Right atrium auricular region (tissue), 2 donors: ENCODE measurements around the gene ANAPC2. TPM values are rescaled to one million over a fixed set of nuclear protein-coding genes. Genes with fewer than 3 reads are reported as not detected.

Experiments used
- DNase-seq: peaks from one replicate; pipeline ENCODE4 v3.0.0-alpha.2; 2019; ENCODE audit warnings: low spot score
- H3K27ac ChIP-seq, 2 donors: fragments of 200-600 bp; sonication (generic); 1 replicate in 1 of 2; 2 replicates in 1 of 2; pipeline ENCODE4 v1.5.1; 2016 to 2019
- H3K27me3 ChIP-seq, 2 donors: fragments of 200-600 bp; sonication (generic); one replicate each; pipeline versions ENCODE4 v1.5.1 to v1.6.0; 2017 to 2019
- H3K36me3 ChIP-seq: fragments of 200-600 bp; sonication (generic); one replicate; pipeline ENCODE4 v1.5.1; 2016
- H3K4me1 ChIP-seq, 2 donors: fragments of 200-600 bp; sonication (generic); one replicate each; pipeline versions ENCODE4 v1.5.1 to v1.6.0; 2017 to 2019
- H3K4me3 ChIP-seq, 2 donors: fragments of 200-600 bp; sonication (generic); 1 replicate in 1 of 2; 2 replicates in 1 of 2; pipeline ENCODE4 v1.5.1; 2017 to 2019; ENCODE audit warnings: mild to moderate bottlenecking in 1 of 2, moderate library complexity in 1 of 2
- H3K9me3 ChIP-seq, 2 donors: fragments of 200-600 bp; sonication (generic); one replicate each; pipeline ENCODE4 v1.5.1; 2019
- CTCF ChIP-seq, 2 donors: fragments of 200-600 bp; sonication (generic); IDR thresholded peaks; one replicate each; pipeline ENCODE4 v1.5.1; 2019; ENCODE audit warnings: antibody characterized with exemption in 2 of 2
- total RNA-seq, 2 donors: library from RNA; depleted of rRNA; stranded (reverse); fragments of >200 nt; gene quantifications; one replicate each; pipeline ENCODE4 v1.1.0, GENCODE V29; 2016

The ANAPC2 gene
- total RNA-seq, 2 donors from 2014 or later: 10.8 to 12.1 TPM

DNA sequence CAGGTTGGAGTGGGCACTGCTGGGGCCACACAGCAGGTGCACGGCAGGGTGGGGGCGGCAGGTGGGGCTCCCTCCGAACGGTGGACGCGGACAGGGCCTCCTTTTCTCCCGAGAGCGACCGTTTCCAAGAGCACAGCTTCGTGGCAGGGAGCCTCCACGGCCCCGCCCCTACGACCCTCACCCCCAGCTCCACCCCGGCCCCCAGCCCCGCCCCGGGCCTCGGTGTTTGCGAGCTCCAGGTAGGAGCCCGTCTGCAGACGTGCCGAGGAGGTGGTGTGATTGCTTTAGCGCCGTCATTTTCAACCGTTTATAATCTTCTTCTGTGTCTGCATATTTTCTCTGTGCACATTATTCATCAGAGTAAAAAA is 40.6 kb downstream of the ANAPC2 start:
- no peak overlapping the region for H3K27ac ChIP-seq
- H3K9me3 ChIP-seq: no peaks in the 10 kb centered on the region
- no peaks in the 10 kb centered on the region for H3K4me1 ChIP-seq
- no peak overlapping the region for H3K4me3 ChIP-seq
- no peak for DNase-seq
- no peaks in the 10 kb centered on the region for H3K36me3 ChIP-seq
- TF ChIP-seq CTCF (IDR thresholded peaks at IDR 0.05): no peak
- H3K27me3 ChIP-seq: peaks cover 0 to 4% of the 10 kb centered on the region in 2 donors

DNA sequence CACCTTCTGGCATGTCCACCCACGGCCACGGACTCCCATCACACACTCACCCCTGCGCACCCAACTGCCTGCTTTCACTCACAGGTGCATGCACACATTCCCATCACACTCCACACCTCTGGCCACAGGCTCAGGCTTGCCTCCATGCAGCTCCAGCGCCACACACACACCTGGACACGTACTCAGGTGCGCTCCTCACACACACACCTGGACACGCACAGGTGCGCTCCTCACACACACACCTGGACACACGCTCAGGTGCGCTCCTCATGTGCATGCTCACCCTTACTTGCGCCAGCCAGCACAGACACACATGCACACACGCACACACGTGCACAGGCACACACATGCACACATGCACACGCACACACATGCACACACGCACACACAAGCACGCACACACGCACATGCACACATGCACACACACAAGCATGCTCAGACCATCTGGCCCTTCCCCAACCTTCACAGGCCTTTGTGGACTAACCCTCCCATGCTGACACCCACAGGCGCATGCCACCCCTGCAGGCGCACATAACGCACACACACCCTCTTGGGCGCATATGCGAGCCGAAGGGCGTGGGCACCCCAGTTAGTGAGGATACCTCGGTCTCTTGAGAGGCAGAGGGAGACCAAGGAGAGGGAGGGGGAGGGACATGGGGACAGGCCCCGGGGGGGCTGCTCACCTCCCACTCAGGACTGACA is 41.1 kb downstream of the ANAPC2 start:
- peaks cover 0 to 4% of the 10 kb centered on the region in 2 donors for H3K27me3 ChIP-seq
- TF ChIP-seq CTCF (IDR thresholded peaks at IDR 0.05): no peak
- DNase-seq: no peak

GRCh38 chr9:137146527-137146918 is 41.8 kb downstream of the ANAPC2 start:
- no peak overlapping the region for H3K4me3 ChIP-seq
- peaks cover 0 to 4% of the 10 kb centered on the region in 2 donors for H3K27me3 ChIP-seq
- no peaks in the 10 kb centered on the region for H3K36me3 ChIP-seq
- no peak overlapping the region for H3K27ac ChIP-seq
- TF ChIP-seq CTCF (IDR thresholded peaks at IDR 0.05): no peak
- H3K4me1 ChIP-seq: no peaks in the 10 kb centered on the region
- H3K9me3 ChIP-seq: no peaks in the 10 kb centered on the region
- DNase-seq: no peak

More for the DNA sequence above, 41.1 kb downstream of the ANAPC2 start:
- H3K4me3 ChIP-seq: no peak overlapping the region
- H3K36me3 ChIP-seq: no peaks in the 10 kb centered on the region
- H3K4me1 ChIP-seq: no peaks in the 10 kb centered on the region
- H3K27ac ChIP-seq: no peak overlapping the region
- H3K9me3 ChIP-seq: no peaks in the 10 kb centered on the region

DNA sequence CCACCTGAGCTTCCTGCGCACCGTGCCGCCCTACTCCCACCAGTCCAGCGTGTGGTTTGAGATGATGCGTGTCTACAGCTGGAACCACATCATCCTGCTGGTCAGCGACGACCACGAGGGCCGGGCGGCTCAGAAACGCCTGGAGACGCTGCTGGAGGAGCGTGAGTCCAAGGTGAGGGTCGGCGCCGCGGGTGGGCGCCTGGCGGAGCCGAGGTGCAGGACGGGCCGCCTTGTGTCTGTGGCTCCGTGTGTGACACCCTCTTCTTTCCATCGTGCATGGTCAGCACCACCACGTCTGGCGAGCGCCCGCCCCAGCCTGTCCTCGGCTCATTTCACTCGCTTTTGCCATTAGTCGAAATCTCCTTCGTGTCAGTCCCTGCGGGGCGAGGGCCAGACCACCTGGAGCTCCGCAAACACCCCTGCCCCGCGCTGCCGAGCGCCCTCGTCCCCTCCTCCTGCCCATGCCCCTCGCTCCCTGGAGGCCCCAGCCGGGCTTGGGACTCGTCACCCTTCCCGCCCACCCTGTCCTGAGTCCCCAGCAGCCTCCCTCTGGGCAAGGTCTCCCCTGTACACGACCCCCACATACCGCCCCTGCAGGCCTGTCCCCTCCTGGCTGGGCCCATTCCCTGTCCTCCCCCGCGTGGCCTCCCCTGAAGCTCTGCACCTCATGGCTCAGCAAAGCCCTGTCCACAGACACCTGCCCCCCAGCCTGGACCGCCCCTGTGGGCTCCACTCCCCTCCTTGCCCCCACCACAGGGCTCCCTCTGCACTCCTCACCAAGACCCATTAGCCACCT is 42.4 kb downstream of the ANAPC2 start:
- H3K36me3 ChIP-seq: no peaks in the 10 kb centered on the region
- no peak for DNase-seq
- no peaks in the 10 kb centered on the region for H3K9me3 ChIP-seq
- no peaks in the 10 kb centered on the region for H3K4me1 ChIP-seq
- no peak overlapping the region for H3K27ac ChIP-seq
- no peak overlapping the region for H3K4me3 ChIP-seq
- no peak for TF ChIP-seq CTCF (IDR thresholded peaks at IDR 0.05)
- H3K27me3 ChIP-seq: peaks cover 0 to 4% of the 10 kb centered on the region in 2 donors

DNA sequence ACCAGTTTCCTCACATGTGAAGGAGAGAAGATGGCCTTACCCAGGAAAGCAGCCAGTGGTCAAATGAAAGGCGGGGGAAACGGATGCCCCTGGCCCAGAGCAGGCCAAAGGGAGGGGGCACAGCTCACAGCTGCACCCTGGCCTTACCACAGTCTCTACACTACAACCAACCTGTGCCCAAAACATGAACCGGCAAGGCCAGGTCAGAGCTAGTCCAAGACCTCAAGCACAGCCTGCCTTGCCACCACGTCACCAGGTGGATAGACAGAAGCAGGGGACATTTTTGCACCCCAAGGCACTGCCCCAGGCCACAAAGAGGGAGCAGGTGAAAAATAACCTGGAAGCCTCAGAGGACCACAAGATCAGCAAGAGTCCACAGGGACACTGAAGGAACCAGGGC is 44.9 kb downstream of the ANAPC2 start:
- TF ChIP-seq CTCF (IDR thresholded peaks at IDR 0.05): no peak
- Histone ChIP-seq H3K4me3 (no peak overlapping the region), H3K9me3 (no peaks in the 10 kb centered on the region), H3K4me1 (peaks cover 0 to 6% of the 10 kb centered on the region in 2 donors), H3K36me3 (no peaks in the 10 kb centered on the region), H3K27me3 (peaks cover 0 to 8% of the 10 kb centered on the region in 2 donors), H3K27ac (no peak overlapping the region)
- no peak for DNase-seq
